ENCODE measurements around the gene LSM3.

The LSM3 gene

DNA sequence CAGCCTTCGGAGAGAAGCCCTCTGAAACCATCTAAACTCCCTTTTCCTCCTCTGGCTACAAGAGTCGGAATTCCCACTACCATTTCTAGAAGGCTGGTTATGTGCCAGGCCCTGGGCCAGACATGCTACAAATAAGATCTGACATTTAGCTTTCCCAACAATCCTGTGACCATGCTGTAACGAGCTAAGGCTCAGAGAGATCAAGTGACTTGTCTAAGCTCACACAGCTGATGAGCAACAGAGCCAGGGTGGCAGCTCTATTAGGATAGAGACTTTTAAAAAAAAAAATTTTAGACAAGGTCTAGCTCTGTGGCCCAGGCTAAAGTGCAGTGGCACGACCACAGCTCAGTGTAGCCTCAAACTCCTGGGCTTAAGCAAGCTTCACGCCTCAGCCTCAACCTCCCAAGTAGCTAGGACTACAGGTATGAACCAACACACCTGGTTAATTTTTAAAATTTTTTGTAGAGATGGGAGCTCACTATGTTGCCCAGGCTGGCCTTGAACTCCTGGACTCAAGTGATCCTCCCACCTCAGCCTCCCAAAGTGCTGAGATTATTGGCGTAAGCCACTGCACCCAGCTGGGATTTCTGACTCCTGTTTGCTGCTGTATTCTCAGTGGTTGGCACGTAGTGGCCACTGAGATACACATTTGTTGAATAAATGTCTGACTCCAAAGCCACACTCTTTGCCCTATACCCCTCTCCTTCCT, 34.6 kb downstream of the LSM3 start:
- peaks cover 11 to 23% of the 10 kb centered on the region in 2 donors for H3K4me1 ChIP-seq (ENCODE audit: control insufficient read depth in 2 of 2, insufficient read depth in 2 of 2, low read length in 2 of 2)
- H3K27me3 ChIP-seq (ENCODE audit: control insufficient read depth in 2 of 2, insufficient read depth in 2 of 2, low read length in 2 of 2): no peaks in the 10 kb centered on the region

DNA sequence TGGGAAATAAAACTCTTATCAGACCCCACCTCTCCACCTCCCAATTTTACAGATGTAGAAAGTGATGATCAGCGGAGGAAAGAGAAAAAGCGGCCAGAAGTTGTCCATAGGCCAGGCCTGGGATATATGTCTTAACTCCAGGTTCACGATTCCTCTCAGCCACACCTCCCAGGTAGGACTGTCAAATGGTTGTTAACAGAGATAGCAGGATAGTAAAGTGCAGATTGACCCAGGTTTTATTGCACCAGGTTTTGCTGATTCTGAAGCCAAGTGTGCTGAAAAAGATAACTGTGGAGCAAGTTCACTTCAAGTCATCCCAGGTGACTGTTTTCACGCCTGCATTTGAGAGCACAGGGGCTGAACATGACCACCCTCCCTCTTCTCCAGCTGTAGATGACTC, 36.1 kb downstream of the LSM3 start:
- H3K4me1 ChIP-seq (ENCODE audit: control insufficient read depth in 2 of 2, insufficient read depth in 2 of 2, low read length in 2 of 2): peaks cover 6 to 12% of the 10 kb centered on the region in 2 donors
- H3K36me3 ChIP-seq (ENCODE audit: control insufficient read depth in 2 of 2, insufficient read depth in 2 of 2, low read length in 2 of 2): no peaks in the 10 kb centered on the region
- no peak overlapping the region for H3K9ac ChIP-seq (ENCODE audit: low read depth in 1 of 2, low read length in 2 of 2)
- H3K9me3 ChIP-seq (ENCODE audit: control insufficient read depth in 2 of 2, low read length in 2 of 2): no peaks in the 10 kb centered on the region
- no peaks in the 10 kb centered on the region for H3K27me3 ChIP-seq (ENCODE audit: control insufficient read depth in 2 of 2, insufficient read depth in 2 of 2, low read length in 2 of 2)
- no peak overlapping the region for H3K4me3 ChIP-seq (ENCODE audit: low read length in 2 of 2)
- no peak overlapping the region for H3K27ac ChIP-seq (ENCODE audit: low read depth in 2 of 2, low read length in 2 of 2)

More for the DNA sequence above, 34.6 kb downstream of the LSM3 start:
- no peak overlapping the region for H3K27ac ChIP-seq (ENCODE audit: low read depth in 2 of 2, low read length in 2 of 2)
- no peaks in the 10 kb centered on the region for H3K36me3 ChIP-seq (ENCODE audit: control insufficient read depth in 2 of 2, insufficient read depth in 2 of 2, low read length in 2 of 2)
- H3K4me3 ChIP-seq (ENCODE audit: low read length in 2 of 2): no peak overlapping the region
- no peak overlapping the region for H3K9ac ChIP-seq (ENCODE audit: low read depth in 1 of 2, low read length in 2 of 2)
- no peaks in the 10 kb centered on the region for H3K9me3 ChIP-seq (ENCODE audit: control insufficient read depth in 2 of 2, low read length in 2 of 2)

DNA sequence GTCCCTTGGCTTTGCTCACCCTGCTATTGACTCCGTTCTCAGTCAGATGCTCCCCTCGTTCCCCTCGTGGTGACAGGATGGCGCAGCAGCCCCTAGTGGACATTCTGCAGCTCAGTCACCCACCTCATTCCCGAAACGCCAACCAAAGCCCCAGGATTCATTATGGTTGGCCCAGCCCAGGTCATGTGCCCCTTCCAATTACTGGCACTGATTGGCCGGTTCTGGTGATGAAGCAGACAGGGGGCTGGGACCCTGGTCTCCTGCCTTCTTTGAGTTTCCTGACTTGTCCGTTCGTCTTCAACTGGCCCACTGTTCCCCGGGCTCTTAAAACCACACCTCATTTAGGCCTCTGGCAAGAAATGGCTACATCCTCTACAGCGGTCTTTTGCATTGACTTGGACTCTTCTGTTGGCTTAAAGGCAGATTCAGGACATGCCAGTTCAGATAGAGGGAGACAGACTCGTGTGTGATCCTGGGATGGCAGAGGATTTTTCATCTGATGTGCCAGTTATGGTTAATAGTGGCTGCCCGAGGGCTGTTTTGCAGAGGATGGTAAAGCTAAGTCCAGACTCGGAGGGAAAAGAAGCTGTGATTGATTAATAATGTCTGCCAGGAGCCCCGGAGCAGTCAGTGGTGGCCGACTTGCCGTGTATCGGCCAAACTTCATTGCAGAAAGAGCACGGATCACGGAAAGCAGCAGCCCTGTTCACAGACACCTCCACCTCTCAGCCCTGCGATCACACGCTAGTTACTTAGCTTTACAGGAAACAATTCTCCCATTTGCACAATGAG, 37.8 kb downstream of the LSM3 start:
- Histone ChIP-seq H3K27ac (ENCODE audit: low read depth in 2 of 2, low read length in 2 of 2) (no peak overlapping the region), H3K36me3 (ENCODE audit: control insufficient read depth in 2 of 2, insufficient read depth in 2 of 2, low read length in 2 of 2) (no peaks in the 10 kb centered on the region), H3K9ac (ENCODE audit: low read depth in 1 of 2, low read length in 2 of 2) (no peak overlapping the region), H3K4me1 (ENCODE audit: control insufficient read depth in 2 of 2, insufficient read depth in 2 of 2, low read length in 2 of 2) (peaks cover 3 to 10% of the 10 kb centered on the region in 2 donors), H3K4me3 (ENCODE audit: low read length in 2 of 2) (no peak overlapping the region), H3K27me3 (ENCODE audit: control insufficient read depth in 2 of 2, insufficient read depth in 2 of 2, low read length in 2 of 2) (no peaks in the 10 kb centered on the region), H3K9me3 (ENCODE audit: control insufficient read depth in 2 of 2, low read length in 2 of 2) (no peaks in the 10 kb centered on the region)

DNA sequence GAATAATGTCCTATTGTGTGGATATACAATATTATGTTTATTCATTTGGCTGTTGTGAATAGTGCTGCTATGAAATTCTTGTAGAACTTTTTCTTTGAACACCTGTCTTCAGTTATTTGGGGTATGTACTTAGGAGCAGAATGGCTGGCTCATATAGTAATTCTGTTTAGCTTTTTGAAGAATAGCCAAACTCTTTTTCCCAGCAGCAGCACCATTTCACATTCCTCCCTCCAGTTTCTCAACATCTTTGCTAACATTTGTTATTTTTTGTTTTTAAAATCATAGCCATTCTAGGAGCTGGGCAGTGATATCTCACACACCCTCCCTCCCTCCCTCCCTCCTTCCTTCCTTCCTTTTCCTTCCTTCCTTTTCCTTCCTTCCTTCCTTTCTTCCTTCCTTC, 39.7 kb downstream of the LSM3 start:
- H3K27me3 ChIP-seq (ENCODE audit: control insufficient read depth in 2 of 2, insufficient read depth in 2 of 2, low read length in 2 of 2): no peaks in the 10 kb centered on the region

DNA sequence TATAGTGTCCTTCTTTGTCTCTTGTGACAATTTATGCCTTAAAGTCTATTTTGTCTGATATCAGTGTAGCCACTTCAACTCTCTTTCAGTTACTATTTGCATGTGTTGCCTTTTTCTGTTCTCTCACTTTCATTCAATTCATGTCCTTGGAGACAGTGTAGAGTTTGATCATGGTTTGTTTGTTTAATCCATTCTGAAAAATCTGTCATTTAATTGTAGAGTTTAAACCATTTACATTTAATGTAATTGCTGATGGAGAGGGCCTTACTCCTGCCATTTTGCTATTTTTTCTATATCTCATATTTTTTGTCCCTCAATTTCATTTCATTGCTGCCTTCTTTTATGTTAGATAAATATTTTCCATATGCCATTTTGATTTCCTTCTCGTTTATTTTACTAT, 42.3 kb downstream of the LSM3 start:
- H3K9me3 ChIP-seq (ENCODE audit: control insufficient read depth in 2 of 2, low read length in 2 of 2): no peaks in the 10 kb centered on the region
- no peak overlapping the region for H3K27ac ChIP-seq (ENCODE audit: low read depth in 2 of 2, low read length in 2 of 2)
- H3K4me1 ChIP-seq (ENCODE audit: control insufficient read depth in 2 of 2, insufficient read depth in 2 of 2, low read length in 2 of 2): peaks cover 7 to 10% of the 10 kb centered on the region in 2 donors
- H3K4me3 ChIP-seq (ENCODE audit: low read length in 2 of 2): no peak overlapping the region
- no peak overlapping the region for H3K9ac ChIP-seq (ENCODE audit: low read depth in 1 of 2, low read length in 2 of 2)
- H3K27me3 ChIP-seq (ENCODE audit: control insufficient read depth in 2 of 2, insufficient read depth in 2 of 2, low read length in 2 of 2): no peaks in the 10 kb centered on the region
- H3K36me3 ChIP-seq (ENCODE audit: control insufficient read depth in 2 of 2, insufficient read depth in 2 of 2, low read length in 2 of 2): no peaks in the 10 kb centered on the region

More for the DNA sequence above, 39.7 kb downstream of the LSM3 start:
- H3K27ac ChIP-seq (ENCODE audit: low read depth in 2 of 2, low read length in 2 of 2): no peak overlapping the region
- H3K4me3 ChIP-seq (ENCODE audit: low read length in 2 of 2): no peak overlapping the region
- no peaks in the 10 kb centered on the region for H3K9me3 ChIP-seq (ENCODE audit: control insufficient read depth in 2 of 2, low read length in 2 of 2)
- peaks cover 3 to 10% of the 10 kb centered on the region in 2 donors for H3K4me1 ChIP-seq (ENCODE audit: control insufficient read depth in 2 of 2, insufficient read depth in 2 of 2, low read length in 2 of 2)
- H3K36me3 ChIP-seq (ENCODE audit: control insufficient read depth in 2 of 2, insufficient read depth in 2 of 2, low read length in 2 of 2): no peaks in the 10 kb centered on the region
- H3K9ac ChIP-seq (ENCODE audit: low read depth in 1 of 2, low read length in 2 of 2): no peak overlapping the region

DNA sequence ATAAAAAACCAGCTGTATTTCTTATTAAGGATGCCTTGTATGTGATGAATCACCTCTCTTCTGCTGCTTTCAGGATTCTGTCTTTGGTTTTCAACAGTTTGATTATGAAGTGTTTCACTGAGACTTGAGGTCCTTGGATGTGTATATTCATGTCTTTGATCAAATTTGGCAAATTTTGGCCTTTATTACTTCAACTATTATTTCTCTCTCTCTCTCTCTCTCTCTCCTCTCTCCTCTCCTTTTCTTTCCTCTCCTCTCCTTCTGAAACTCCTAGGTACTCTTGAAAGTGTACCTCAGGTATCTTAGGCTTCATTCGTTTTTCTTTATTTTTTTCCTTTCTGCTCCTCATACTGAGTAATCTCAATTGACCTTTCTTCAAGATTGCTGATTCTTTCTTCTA, 43.3 kb downstream of the LSM3 start:
- no peak overlapping the region for H3K27ac ChIP-seq (ENCODE audit: low read depth in 2 of 2, low read length in 2 of 2)
- H3K4me3 ChIP-seq (ENCODE audit: low read length in 2 of 2): no peak overlapping the region
- H3K4me1 ChIP-seq (ENCODE audit: control insufficient read depth in 2 of 2, insufficient read depth in 2 of 2, low read length in 2 of 2): peaks cover 14 to 16% of the 10 kb centered on the region in 2 donors
- no peaks in the 10 kb centered on the region for H3K36me3 ChIP-seq (ENCODE audit: control insufficient read depth in 2 of 2, insufficient read depth in 2 of 2, low read length in 2 of 2)
- no peaks in the 10 kb centered on the region for H3K27me3 ChIP-seq (ENCODE audit: control insufficient read depth in 2 of 2, insufficient read depth in 2 of 2, low read length in 2 of 2)
- no peak overlapping the region for H3K9ac ChIP-seq (ENCODE audit: low read depth in 1 of 2, low read length in 2 of 2)
- H3K9me3 ChIP-seq (ENCODE audit: control insufficient read depth in 2 of 2, low read length in 2 of 2): no peaks in the 10 kb centered on the region

DNA sequence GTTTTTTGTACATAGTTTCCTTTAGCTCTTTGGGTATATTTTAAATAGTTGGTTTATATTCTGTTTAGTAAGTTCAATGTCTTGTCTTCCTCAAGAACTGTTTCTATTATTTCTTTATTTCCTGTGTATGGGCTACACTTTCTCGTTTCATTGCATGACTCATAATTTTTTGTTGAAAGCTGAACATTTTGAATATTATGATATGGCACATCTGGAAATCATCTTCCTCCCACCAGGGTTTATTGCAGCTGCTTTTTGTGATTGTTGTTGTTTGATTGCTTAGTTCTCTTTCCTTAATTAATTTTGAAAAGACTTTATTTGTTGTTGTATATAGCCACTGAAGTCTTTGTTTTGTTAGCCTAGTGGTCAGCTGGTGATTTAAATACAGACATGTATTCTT, 43.8 kb downstream of the LSM3 start:
- Histone ChIP-seq H3K4me3 (ENCODE audit: low read length in 2 of 2) (no peak overlapping the region), H3K27ac (ENCODE audit: low read depth in 2 of 2, low read length in 2 of 2) (no peak overlapping the region), H3K9ac (ENCODE audit: low read depth in 1 of 2, low read length in 2 of 2) (no peak overlapping the region), H3K36me3 (ENCODE audit: control insufficient read depth in 2 of 2, insufficient read depth in 2 of 2, low read length in 2 of 2) (no peaks in the 10 kb centered on the region), H3K27me3 (ENCODE audit: control insufficient read depth in 2 of 2, insufficient read depth in 2 of 2, low read length in 2 of 2) (no peaks in the 10 kb centered on the region), H3K4me1 (ENCODE audit: control insufficient read depth in 2 of 2, insufficient read depth in 2 of 2, low read length in 2 of 2) (peaks cover 19 to 22% of the 10 kb centered on the region in 2 donors), H3K9me3 (ENCODE audit: control insufficient read depth in 2 of 2, low read length in 2 of 2) (no peaks in the 10 kb centered on the region)

DNA sequence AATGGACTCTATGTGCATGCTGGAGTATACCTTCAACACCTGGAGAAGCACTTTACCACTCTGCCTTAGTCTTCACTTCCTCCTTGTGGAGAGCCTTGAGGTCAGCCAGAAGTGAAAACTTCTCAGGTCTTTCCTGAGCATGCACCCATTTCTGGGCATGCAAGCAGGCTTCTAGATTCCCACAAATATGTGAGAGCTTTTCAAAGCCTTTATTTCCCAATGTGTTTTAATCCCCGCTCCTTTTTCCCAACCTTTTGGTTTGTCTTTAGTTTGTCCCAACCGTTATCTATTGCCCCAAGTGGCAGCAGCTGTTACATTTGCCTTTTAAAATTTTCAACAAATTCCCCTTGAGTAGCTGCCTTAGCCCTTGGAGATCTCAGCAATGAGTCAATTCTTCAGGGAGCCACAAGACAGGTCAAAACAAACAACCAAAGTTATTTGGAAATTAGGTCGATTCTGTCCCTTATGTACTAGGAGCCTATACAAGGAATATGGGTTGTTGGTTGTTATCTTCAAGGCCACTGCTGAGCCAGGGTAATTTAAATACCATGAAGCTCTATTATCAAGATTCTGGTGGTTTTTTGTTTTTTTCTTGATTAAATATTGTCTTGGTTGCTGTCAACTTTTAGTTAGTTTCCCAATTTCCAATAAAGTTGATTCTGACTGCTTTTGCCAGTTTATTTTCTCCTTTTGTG, 44.4 kb downstream of the LSM3 start:
- H3K27ac ChIP-seq (ENCODE audit: low read depth in 2 of 2, low read length in 2 of 2): no peak overlapping the region
- peaks cover 22 to 25% of the 10 kb centered on the region in 2 donors for H3K4me1 ChIP-seq (ENCODE audit: control insufficient read depth in 2 of 2, insufficient read depth in 2 of 2, low read length in 2 of 2)
- no peaks in the 10 kb centered on the region for H3K9me3 ChIP-seq (ENCODE audit: control insufficient read depth in 2 of 2, low read length in 2 of 2)
- H3K27me3 ChIP-seq (ENCODE audit: control insufficient read depth in 2 of 2, insufficient read depth in 2 of 2, low read length in 2 of 2): no peaks in the 10 kb centered on the region
- H3K36me3 ChIP-seq (ENCODE audit: control insufficient read depth in 2 of 2, insufficient read depth in 2 of 2, low read length in 2 of 2): no peaks in the 10 kb centered on the region
- H3K9ac ChIP-seq (ENCODE audit: low read depth in 1 of 2, low read length in 2 of 2): no peak overlapping the region
- no peak overlapping the region for H3K4me3 ChIP-seq (ENCODE audit: low read length in 2 of 2)

DNA sequence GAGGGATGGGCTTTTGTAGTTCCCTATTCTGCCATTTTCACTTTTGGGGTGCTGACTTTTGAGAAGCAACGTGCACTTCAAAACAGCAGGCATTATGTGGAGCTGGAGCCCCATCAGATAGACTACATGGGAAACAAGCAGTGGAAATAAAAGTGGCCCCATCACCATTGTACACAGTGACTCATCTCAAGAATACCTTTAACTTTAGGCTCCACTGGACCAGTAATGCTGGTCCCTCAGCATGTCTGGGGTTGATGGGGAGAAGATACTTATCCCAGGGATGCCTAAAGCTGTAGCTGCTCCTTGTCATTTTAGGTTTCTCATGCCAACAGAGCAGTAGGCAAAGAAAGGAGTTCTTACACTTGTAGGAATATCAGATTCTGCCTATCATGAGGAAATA, 45.0 kb downstream of the LSM3 start:
- no peak overlapping the region for H3K4me3 ChIP-seq (ENCODE audit: low read length in 2 of 2)
- H3K27me3 ChIP-seq (ENCODE audit: control insufficient read depth in 2 of 2, insufficient read depth in 2 of 2, low read length in 2 of 2): no peaks in the 10 kb centered on the region
- H3K9me3 ChIP-seq (ENCODE audit: control insufficient read depth in 2 of 2, low read length in 2 of 2): no peaks in the 10 kb centered on the region
- no peaks in the 10 kb centered on the region for H3K36me3 ChIP-seq (ENCODE audit: control insufficient read depth in 2 of 2, insufficient read depth in 2 of 2, low read length in 2 of 2)
- H3K4me1 ChIP-seq (ENCODE audit: control insufficient read depth in 2 of 2, insufficient read depth in 2 of 2, low read length in 2 of 2): peaks cover 27 to 30% of the 10 kb centered on the region in 2 donors
- no peak overlapping the region for H3K27ac ChIP-seq (ENCODE audit: low read depth in 2 of 2, low read length in 2 of 2)
- no peak overlapping the region for H3K9ac ChIP-seq (ENCODE audit: low read depth in 1 of 2, low read length in 2 of 2)

DNA sequence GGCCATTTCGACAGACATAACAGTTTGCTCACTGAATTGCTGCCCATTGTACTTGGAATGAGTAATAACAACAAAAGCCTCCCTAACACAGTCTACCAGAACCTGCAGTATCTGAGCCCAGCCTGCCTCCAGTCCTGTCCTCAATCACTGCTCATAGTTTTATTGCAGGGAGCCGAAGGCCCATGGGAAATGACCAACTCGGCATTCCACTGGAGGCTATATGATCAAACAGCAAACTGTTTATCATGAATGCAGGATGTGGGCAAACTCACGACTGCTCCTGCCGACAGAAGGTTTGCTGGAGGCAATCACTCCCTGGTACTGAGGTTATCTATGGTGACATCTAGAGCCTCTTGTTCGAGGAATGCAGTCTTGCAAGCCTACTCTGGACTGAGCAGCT, 46.3 kb downstream of the LSM3 start:
- Histone ChIP-seq H3K27ac (ENCODE audit: low read depth in 2 of 2, low read length in 2 of 2) (no peak overlapping the region), H3K27me3 (ENCODE audit: control insufficient read depth in 2 of 2, insufficient read depth in 2 of 2, low read length in 2 of 2) (no peaks in the 10 kb centered on the region), H3K9me3 (ENCODE audit: control insufficient read depth in 2 of 2, low read length in 2 of 2) (no peaks in the 10 kb centered on the region), H3K4me1 (ENCODE audit: control insufficient read depth in 2 of 2, insufficient read depth in 2 of 2, low read length in 2 of 2) (peaks cover 32 to 36% of the 10 kb centered on the region in 2 donors), H3K36me3 (ENCODE audit: control insufficient read depth in 2 of 2, insufficient read depth in 2 of 2, low read length in 2 of 2) (no peaks in the 10 kb centered on the region), H3K9ac (ENCODE audit: low read depth in 1 of 2, low read length in 2 of 2) (no peak overlapping the region), H3K4me3 (ENCODE audit: low read length in 2 of 2) (no peak overlapping the region)

All from mucosa of rectum (tissue), 2 donors.